ENCODE measurements around the gene C3orf20. TPM values are rescaled to one million over a fixed set of nuclear protein-coding genes. Genes with fewer than 3 reads are reported as not detected.
A peak's percentile ranks its signal among the peaks of the same experiment; 100 is the strongest.

C3orf20 gene
- total RNA-seq, 1 donor from 2014 or later, result not detected

DNA sequence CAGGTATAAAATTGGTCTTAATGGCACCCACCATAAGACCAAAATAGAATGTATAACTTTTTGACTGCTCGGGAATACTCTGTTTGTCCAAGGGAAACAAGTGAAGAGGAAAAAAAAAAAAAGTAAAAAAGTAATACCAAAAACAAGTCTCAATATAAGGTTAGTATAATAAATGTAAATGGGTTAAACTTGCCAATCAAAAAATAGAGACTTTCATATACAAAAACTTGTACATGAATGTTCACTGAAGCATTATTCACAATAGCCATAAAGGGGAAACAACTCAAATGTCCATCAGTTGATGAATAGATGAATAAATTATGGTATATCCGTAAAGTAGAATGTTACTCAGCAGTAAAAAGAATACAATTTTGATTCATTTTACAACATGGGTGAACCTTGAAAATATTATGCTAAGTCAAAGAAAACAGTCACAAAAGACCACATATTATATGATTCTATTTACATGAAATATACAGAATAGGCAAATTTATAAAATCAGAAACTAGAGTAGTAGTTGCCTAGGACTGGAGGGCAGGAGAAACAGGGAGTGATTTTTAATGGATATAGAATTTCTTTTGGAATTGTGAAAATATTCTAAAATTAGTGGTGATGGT, 104.2 kb downstream of the C3orf20 start:
- H3K36me3 Mint-ChIP-seq (ENCODE audit: low read depth), result no peaks in the 10 kb centered on the region
- H3K27ac Mint-ChIP-seq (ENCODE audit: unreplicated experiment), result no peak overlapping the region
- TF ChIP-seq, protein P1, sequence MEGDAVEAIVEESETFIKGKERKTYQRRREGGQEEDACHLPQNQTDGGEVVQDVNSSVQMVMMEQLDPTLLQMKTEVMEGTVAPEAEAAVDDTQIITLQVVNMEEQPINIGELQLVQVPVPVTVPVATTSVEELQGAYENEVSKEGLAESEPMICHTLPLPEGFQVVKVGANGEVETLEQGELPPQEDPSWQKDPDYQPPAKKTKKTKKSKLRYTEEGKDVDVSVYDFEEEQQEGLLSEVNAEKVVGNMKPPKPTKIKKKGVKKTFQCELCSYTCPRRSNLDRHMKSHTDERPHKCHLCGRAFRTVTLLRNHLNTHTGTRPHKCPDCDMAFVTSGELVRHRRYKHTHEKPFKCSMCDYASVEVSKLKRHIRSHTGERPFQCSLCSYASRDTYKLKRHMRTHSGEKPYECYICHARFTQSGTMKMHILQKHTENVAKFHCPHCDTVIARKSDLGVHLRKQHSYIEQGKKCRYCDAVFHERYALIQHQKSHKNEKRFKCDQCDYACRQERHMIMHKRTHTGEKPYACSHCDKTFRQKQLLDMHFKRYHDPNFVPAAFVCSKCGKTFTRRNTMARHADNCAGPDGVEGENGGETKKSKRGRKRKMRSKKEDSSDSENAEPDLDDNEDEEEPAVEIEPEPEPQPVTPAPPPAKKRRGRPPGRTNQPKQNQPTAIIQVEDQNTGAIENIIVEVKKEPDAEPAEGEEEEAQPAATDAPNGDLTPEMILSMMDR (IDR thresholded peaks at IDR 0.05), result no peak
- DNase-seq (ENCODE audit: low spot score), result no peak
- peaks cover 15% of the 10 kb centered on the region for H3K9me3 Mint-ChIP-seq (ENCODE audit: low read depth)
- no peaks in the 10 kb centered on the region for H3K4me1 Mint-ChIP-seq (ENCODE audit: low read depth)
- peaks cover 17% of the 10 kb centered on the region for H3K27me3 Mint-ChIP-seq (ENCODE audit: low read depth)
- H3K4me3 Mint-ChIP-seq (ENCODE audit: unreplicated experiment), result no peak overlapping the region

DNA sequence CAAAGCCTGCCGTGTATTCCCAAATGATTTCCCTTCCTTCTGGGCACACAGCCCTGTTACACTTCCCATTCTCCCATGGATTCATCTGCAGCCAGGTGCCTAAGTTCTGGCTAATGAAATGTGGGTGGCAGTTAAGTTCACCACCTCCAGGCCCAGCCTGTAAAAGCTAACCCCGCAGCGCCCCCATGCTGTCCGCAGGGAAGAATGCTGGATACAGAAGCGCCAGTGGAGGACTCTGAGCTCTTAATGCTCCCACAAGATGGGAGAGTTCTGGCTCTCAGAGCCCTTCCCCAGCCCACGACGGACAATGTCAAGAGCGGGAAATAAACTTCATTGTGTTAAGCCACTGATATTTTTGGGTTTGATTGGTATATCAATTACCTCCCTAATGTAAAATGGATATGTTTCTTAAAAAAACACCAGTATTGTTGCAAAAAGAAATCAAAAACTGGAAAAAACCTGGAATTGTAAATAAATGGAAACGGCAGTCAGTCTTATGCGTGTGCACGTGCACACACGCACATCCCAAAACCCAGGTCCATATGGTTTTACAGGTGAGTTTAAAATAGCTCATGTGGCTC, 106.1 kb downstream of the C3orf20 start:
- DNase-seq (ENCODE audit: low spot score), result peak; percentile 50
- H3K9me3 Mint-ChIP-seq (ENCODE audit: low read depth), result peaks cover 15% of the 10 kb centered on the region
- H3K27me3 Mint-ChIP-seq (ENCODE audit: low read depth), result peaks cover 26% of the 10 kb centered on the region
- H3K36me3 Mint-ChIP-seq (ENCODE audit: low read depth), result no peaks in the 10 kb centered on the region
- H3K4me1 Mint-ChIP-seq (ENCODE audit: low read depth), result no peaks in the 10 kb centered on the region
- no peak overlapping the region for H3K27ac Mint-ChIP-seq (ENCODE audit: unreplicated experiment)
- no peak overlapping the region for H3K4me3 Mint-ChIP-seq (ENCODE audit: unreplicated experiment)
- TF ChIP-seq, protein P1 (IDR thresholded peaks at IDR 0.05), result peak; percentile 64

DNA sequence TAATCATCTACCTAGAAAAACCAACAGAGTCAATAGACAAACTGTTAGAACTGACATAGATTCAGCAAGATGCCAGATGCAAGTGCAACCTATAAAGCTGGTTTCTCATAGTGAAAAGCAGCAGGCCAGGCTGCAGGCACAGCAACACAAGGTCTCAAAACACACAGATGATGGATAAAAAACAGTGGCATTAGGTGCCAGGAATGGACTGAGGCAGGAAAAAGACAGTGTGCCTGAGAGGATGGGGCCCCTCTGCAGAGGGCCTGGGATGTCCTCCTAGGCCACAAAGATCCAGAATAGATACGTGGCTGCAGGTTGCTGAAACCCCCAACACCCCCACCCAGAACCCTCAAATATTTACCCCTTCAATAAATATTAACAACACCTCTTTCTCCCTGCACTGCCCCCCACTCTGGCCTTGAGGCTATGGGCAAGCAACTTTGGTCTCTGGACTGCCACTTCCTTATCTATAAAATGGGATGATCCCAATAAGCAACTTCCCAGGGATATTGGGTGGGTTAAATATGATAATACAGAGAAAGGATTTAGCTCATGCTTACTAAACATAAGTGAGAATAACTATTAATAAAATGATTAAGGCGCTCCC, 108.6 kb downstream of the C3orf20 start:
- Mint-ChIP-seq H3K27me3 (ENCODE audit: low read depth) (peaks cover 39% of the 10 kb centered on the region), H3K4me3 (ENCODE audit: unreplicated experiment) (no peak overlapping the region), H3K27ac (ENCODE audit: unreplicated experiment) (no peak overlapping the region), H3K4me1 (ENCODE audit: low read depth) (no peaks in the 10 kb centered on the region), H3K36me3 (ENCODE audit: low read depth) (no peaks in the 10 kb centered on the region), H3K9me3 (ENCODE audit: low read depth) (peaks cover 15% of the 10 kb centered on the region)
- DNase-seq (ENCODE audit: low spot score), result peak; percentile 11
- TF ChIP-seq, protein P1 (IDR thresholded peaks at IDR 0.05), result no peak

DNA sequence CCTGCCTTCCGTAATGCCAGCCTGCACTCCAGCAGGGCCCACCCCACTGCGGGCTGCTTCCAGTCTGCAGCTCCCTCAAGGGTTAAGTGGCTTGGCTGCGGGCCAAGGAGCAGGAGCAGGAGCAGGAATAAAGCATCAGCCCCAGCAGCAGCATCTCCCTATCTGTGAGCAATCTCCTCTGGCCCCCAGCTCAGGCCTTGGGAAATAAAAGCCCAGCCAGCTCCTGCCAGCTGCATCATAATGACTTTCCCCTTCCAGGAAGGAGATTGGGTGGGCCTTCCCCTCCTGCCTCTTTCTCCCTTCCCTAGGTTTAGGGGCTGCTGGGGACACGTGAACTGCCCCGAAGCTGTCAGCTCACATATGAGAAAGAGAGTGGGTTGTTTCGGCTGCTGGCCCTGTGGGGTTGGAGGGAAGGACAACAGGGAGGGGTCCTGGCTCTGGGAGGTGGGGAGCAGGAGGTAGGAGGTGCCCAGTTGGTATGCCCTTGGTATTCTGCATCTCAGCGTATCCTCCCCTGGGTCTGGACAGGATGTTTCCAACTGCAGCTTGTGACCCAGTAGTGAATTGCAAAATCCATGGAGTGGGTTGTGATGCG, 109.2 kb downstream of the C3orf20 start:
- Mint-ChIP-seq H3K4me1 (ENCODE audit: low read depth) (no peaks in the 10 kb centered on the region), H3K27ac (ENCODE audit: unreplicated experiment) (no peak overlapping the region), H3K9me3 (ENCODE audit: low read depth) (peaks cover 9% of the 10 kb centered on the region), H3K4me3 (ENCODE audit: unreplicated experiment) (no peak overlapping the region), H3K27me3 (ENCODE audit: low read depth) (peaks cover 42% of the 10 kb centered on the region), H3K36me3 (ENCODE audit: low read depth) (no peaks in the 10 kb centered on the region)
- TF ChIP-seq, protein P1 (IDR thresholded peaks at IDR 0.05), result no peak
- peak; percentile 66 for DNase-seq (ENCODE audit: low spot score)

Measured in chondrocyte (in vitro differentiated cells).